GM19328 (cell line): Measurements from ENCODE around the gene KDM1B.
"Not testable (repeated sequence)": the region's sequence is repeated elsewhere in the genome, so short reads cannot be mapped to it uniquely, and the experiment has no call there.

Experiments
- ATAC-seq: cut with Tn5 transposase; IDR thresholded peaks from one replicate; pipeline ENCODE4 v1.9.1; 2021; ENCODE audit warnings: mild to moderate bottlenecking, moderate library complexity; ENCODE audit not compliant: unreplicated experiment

The KDM1B gene

DNA sequence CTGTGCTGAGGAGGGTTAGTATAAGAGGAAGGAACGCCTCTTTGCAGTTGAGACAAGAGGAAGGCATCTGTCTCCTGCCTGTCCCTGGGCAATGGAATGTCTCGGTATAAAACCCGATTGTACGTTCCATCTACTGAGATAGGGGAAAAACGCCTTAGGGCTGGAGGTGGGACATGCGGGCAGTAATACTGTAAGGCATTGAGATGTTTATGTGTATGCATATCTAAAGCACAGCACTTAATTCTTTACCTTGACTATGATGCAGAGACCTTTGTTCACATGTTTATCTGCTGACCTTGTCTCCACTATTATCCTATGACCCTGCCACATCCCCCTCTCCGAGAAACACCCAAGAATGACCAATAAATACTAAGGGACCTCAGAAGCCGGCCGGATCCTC is 71.9 kb downstream of the KDM1B start:
- not testable (repeated sequence) for ATAC-seq

DNA sequence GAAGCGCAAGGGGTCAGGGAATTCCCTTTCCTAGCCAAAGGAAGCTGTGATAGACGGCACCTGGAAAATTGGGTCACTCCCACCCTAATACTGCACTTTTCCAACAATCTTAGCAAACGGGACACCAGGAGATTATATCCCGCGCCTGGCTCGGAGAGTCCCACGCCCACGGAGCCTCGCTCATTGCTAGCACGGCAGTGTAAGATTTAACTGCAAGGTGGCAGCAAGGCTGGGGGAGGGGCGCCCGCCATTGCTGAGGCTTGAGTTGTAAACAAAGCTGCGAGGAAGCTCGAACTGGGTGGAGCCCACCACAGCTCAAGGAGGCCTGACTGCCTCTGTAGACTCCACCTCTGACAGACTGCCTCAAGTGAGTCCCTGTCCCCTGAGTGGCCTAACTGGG is 73.4 kb downstream of the KDM1B start:
- not testable (repeated sequence) for ATAC-seq

DNA sequence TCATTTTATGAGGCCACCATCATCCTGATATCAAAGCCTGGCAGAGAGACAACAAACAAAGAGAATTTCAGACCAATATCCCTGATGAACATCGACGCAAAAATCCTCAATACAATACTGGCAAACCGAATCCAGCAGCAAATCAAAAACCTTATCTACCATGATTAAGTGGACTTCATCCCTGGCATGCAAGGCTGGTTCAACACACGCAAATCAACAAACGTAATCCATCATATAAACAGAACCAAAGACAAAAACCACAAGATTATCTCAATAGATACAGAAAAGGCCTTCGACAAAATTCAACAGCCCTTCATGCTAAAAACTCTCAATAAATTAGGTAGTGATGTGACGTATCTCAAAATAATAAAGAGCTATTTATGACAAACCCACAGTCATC is 76.6 kb downstream of the KDM1B start:
- ATAC-seq: not testable (repeated sequence)

DNA sequence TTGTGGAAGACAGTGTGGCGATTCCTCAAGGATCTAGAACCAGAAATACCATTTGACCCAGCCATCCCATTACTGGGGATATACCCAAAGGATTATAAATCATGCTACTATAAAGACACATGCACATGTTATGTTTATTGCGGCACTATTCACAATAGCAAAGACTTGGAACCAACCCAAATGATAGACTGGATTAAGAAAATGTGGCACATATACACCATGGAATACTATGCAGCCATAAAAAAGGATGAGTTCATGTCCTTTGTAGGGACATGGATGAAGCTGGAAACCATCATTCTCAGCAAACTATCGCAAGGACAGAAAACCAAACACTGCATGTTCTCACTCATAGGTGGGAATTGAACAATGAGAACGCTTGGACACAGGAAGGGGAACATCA is 78.5 kb downstream of the KDM1B start:
- not testable (repeated sequence) for ATAC-seq

DNA sequence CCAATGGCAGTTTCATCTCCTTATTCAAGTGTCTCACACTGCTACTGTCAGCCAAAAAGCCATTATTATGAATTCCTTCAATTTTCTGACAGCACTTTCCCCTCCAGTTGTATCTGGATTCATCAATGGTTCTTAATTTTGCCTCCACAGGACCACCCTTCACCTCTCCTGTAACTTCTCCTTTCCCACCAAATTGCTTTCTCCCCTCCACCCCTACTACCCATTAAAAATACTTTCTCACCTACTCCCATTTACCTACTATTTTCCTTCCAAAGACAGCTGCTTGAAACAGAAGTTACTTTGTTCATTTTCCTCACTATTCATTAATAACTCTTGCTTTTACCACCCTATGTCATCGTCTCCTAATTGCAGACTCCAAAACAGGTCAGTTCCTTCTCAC is 79.3 kb downstream of the KDM1B start:
- no peak for ATAC-seq

DNA sequence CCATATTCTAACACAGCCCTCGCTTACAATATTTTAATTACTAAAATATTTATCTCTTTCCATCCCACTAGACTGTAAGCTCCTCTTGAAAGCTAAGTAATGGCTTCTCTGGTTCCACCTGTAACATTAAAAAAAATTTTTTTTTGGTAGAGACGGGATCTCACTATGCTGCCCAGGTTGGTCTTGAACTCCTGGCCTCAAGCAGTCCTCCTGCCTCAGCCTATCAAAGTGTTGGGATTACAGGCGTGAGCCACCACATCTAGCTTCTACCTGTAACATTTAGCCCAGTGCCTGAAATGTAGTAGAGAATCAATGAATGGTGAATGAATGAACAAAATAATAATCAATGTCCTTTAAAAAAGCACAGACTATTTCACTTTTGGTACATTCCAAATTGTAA is 80.3 kb downstream of the KDM1B start:
- no peak for ATAC-seq

DNA sequence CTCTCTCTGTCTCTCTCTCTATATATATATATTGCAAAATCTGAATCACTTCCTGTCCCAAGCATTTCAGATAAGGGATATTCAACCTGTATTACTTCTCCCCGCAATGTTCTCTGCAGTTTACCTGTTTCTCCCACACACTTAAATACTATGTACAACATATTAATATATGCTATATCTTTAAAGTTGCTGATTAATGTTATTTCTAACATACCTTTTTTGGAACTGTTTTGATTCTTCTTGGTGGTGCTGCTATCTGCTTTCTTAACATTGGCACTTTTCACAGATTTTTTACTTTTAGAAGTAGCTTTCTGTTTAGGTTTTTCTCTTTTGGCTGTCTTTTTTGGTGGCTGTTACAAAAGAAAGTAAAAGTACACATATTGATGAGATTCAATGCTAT is 81.9 kb downstream of the KDM1B start:
- no peak for ATAC-seq

DNA sequence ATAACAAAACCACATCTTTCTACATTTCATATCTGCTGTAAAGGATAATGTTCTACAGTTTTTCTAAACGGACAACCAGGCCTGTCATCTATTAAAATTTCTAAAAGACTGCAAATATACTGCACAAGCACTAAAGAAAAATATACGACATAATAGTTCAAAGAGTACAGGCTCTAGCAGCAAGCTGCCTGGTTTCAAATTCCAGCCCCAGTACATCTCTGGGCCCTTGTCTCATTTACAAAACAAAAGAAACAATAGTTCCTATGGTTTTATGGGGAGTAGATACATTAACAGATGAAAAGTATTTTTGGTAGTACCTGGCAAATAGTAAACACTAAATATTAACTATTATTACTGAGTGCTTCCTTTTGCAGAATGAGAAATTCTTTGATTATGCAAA is 85.0 kb downstream of the KDM1B start:
- no peak for ATAC-seq

DNA sequence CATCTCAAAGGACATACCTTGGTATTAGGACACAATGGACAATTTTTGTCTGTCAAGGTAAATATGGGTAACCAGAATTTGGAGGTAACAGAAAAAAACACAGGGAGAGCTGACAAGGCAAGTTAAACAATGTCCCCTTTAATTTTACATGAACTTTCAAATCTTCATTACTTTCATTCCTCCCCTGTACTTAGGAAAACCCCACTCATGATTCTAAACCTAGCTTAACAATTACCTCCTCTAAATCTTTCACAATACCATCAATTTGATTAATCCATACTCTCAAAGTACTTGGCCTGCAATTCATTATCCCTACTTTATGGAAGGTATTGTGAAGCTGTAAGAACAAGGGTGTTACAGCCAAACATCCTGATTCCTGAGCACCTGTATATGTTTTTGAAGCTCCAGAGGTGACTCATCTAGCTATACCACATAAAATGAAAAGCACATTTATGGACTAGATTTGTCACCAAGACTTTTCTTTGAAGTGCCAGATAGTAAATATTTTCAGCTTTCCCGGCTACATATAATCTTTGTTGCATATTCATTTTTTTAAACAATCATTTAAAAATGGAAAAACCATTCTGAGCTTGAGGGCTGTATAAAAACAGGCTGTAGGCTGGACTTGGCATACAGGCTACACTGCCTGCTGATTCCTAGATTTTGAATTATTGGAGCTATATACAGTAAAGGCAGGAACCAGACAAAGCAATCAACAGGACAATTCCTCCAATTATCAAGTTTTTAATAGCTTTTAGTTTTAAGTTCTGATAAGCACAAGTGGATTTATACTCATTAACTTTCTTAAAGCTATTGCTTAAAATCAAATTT is 86.2 kb downstream of the KDM1B start:
- ATAC-seq: no peak

DNA sequence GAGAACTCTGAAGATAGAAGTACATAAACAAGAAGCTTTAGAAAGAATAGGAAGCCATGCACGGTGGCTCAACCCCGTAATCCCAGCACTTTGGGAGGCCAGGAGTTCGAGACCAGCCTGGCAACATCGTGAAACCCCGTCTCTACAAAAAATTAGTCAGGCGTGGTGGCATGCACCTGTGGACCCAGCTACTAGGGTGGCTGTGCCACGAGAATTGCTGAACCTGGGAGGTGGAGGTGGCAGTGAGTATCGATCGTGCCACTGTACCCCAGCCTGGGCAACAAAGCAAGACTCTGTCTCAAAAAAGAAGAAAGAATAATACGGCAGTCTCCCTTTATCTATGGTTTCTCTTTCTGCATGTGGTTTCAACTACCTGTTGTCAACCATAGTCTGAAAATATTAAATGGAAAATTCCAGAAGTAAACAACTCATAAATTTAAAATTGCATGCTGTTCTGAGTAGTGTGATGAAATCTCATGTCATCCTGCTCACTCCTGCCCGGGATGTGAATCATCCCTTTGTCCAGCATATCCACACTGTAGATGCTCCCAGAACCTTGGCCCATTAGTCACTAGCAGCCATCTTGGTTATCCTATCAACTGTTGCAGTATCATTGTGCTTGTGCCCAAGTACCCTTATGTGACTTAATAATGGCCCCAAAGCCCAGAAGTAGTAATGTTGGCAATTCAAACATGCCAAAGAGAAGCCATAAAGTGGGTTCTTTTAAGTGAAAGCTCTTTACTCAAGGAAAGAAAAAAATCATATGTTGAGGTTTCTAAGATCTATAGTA is 87.0 kb downstream of the KDM1B start:
- no peak for ATAC-seq

DNA sequence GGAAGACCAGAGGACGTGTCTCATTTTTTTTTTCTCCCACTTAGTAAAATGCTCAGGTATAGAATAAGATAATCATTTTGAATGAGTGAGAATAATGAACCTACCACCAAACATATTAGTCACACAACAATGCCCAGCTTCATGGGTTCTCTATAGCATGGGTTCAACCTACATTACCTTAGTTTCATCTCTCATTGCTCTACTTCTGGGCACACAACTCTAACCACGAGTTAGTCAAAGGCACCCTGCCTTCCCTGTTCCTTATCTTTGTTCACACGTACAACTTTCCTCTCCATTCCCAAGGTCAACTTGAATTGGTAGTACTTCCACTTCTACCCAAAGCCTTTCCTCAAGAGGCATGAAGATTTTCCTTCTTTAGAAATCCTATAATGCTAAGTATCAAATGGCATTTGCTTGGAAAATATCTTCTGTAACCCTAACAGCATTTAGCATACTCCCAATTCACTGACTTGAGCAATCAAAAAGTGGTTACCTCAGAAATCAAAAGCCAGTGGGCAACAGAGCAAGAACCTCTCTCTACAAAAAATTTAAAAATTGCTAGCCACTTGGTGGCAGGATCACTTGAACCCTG is 88.2 kb downstream of the KDM1B start:
- ATAC-seq: no peak

DNA sequence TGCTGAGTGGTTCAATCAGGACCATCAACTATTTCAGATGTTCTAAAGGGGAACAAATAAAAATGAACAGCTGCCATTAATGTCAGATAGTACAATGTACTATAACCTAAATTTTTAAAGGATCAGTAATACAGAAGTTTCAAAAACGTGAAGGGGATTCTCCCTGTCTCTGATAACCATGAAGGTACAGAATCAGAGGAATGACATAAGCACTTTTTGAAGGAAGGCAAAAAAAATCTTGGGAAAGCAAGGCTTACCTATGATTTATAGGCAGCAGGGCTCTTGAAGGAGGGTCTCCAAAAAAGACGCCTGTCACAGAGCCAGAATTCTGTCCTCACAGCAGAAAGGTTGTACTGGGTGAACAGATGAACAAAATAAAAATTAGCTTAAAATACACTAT is 89.0 kb downstream of the KDM1B start:
- no peak for ATAC-seq

DNA sequence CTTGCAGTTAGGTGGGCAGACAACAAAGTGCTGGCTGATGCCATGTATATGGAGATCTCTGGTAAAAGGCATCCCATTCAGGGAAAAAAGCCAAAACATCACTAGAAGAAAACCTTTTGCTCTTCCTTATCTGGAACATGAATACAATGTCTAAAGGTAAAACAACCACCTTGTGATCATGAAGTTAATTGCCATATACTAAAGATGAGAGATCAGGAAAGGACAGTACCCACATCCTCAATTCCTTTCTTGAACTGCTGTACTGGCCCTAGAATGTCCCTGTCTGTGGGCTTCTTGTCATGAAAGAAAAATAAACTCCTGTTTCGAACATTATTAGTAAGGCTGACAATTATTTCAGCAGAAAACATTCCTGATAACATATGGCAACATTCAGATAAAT is 89.9 kb downstream of the KDM1B start:
- ATAC-seq: no peak

DNA sequence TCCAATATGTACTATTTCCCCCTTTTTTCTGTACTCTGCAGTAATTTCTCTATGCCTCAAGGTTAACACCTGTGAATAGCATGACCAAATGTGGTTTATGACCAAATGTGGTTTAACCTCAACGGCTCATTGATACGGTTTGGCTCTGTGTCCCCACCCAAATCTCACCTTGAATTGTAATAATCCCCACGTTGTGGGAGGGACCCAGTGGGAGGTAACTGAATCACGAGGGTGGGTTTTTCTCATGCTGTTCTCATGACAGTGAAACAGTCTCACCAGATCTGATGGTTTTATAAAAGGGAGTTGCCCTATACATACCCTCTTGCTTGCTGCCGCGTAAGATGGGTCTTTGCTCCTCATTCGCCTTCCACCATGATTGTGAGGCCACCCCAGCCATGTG is 90.4 kb downstream of the KDM1B start:
- no peak for ATAC-seq

DNA sequence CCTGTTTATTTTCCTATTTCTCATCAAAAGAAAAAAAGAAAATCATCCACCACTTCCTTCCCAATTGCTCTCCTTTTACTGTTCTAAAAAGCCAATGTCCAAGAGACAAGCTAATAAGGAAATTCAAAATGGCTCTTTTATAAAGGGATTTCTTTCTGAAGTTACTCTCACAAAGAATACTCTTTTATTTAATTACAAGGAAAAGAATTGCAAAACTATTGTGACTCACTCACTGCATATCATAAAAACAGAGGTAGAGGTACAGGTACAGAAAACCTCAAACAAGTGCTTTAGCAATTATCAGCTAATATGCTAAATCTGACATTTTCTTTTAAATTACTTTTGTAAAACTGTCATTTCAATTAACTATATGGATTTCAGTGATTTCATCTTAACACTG is 91.0 kb downstream of the KDM1B start:
- no peak for ATAC-seq

DNA sequence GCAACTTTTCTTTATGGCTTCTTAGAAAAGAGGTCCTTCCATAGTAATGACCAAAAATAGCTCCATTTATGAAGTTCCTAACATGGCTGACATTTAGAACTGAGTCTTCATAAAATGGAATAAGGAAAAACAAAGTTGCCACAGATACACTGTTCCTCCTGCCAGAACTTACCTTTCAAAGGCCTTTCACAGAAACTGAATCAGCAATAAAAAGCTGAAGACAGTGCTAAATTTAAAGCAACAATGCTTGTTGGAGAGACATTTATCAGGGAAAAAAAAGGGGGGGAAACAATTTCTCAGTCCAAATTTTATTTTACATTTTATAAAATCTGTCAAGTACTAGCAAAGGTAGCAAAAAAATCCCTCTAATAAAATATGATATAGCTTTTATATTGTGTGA is 91.8 kb downstream of the KDM1B start:
- no peak for ATAC-seq

DNA sequence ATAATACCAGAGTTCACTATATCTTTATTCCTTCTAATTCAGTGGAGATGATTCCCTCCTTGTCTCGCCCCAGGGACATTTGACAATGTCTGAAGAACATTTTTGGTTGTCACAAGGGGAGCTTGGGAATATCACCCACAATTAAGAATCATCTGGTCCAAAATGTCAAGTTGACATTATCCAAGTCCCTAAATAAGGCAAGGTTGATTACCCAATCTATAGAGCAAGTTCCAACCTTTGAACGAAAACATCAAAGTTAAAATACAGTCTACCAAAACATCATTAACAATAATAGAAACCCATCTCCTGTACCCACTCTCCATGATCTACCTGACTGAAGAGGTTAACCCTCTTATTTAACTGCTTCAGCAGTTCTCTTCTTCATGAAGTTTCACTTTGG is 93.5 kb downstream of the KDM1B start:
- no peak for ATAC-seq

DNA sequence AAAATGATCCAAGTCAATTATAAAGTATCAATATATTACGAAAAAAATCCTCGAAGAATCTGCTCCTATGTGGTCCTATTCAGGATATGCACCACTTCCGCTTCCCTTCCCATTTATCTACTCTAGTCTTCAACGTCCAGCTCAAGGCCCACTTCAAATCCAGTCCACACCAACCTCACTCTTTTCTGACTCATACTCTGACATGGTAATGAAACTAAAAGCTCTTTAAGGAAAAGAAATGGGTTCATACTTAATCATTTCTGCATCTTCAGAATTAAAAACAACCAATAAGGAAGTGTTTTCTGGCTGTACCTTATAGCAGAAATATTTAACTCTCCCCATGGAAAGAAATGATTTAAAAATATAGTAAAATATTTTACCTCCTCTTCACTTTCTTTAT is 94.0 kb downstream of the KDM1B start:
- ATAC-seq: no peak

DNA sequence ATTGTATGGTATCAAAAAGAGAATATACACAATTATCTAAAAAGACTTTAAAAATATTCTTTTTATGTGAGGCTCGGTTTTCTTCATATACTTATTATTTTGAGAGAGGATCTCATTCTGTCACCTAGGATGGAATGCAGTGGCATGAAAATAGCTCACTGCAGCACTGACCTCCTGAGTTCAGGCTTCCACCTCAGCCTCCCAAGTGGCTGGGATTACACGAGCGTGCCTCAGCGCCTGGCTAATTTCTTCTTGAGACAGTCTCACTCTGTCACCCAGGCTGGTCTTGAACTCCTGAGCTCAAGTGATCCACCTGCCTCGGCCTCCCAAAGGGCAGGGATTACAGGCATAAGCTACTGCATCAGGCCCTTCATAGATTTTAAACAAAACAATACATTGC is 98.4 kb downstream of the KDM1B start:
- ATAC-seq: no peak

DNA sequence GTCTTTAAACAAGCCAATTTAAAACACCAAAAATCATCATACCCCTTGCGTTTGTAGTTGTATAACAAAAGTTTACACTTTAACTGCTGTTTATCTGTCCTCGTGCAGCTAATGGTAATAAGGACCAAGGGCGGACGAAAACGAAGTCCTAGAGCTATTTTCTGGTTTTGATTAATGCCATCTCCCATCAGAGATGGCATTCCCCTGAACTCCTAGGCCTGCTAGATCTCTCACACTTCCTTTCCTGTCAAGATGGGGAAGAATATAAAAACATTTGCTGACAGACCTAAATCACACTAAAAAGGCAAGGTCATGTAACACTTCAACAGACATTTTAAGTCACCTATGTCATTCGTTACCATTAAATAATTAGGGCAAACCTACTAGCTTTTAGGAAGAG is 99.6 kb downstream of the KDM1B start:
- no peak for ATAC-seq

DNA sequence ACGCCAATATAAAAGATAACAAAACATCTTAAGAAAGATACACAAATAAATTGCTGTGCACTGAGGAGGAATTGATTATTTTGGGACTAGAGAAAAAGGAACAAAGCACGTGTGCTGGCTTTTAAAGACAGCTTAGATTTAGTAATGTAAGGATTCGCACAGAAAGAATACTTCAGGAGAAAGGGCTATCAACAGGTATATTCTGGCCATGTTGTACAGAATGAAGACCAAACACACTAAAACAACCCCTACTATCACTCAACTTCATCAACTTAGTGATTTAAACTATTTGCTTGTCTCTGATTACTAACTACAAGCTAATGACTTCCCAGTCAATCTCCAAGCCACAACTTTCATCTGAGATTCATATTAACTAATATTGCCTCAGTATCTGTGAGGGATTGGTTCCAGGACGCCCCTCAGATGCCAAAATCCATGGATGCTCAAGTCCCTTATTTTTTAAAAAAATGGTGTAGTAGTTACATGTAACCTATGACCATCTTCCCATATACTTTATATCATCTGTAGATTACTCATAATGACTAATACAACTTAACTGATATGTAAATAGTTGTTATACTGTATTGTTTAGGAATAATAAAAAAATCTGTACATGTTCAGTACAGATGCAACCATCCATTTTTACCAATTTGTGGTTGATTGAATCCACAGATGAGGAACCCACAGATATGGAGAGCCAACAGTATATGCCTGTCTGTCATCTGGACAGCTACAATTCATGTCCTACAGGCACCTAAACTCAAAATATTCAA is 104.6 kb downstream of the KDM1B start:
- ATAC-seq: no peak
